Mesenchymal stem cell (in vitro differentiated cells and primary cell): ENCODE measurements around the gene UNC80.

Source experiments
- DNase-seq: peaks from one replicate; pipeline ENCODE4 v3.0.0-alpha.2; 2013
- H2AFZ ChIP-seq: one replicate; pipeline ENCODE4 v1.6.1; 2013; ENCODE audit warnings: low read depth, mild to moderate bottlenecking, control low read depth, inconsistent platforms, low read length, moderate library complexity
- H2AK5ac ChIP-seq: 2 replicates; pipeline ENCODE4 v1.6.1; 2013; ENCODE audit warnings: low read length, moderate library complexity, mild to moderate bottlenecking, inconsistent platforms; ENCODE audit not compliant: severe bottlenecking
- H2BK120ac ChIP-seq: one replicate; pipeline ENCODE4 v1.6.1; 2013; ENCODE audit warnings: low read depth, mild to moderate bottlenecking, inconsistent platforms, low read length, moderate library complexity
- H2BK12ac ChIP-seq, 2 experiments: one replicate each; pipeline ENCODE4 v1.6.1; 2013; ENCODE audit warnings: inconsistent platforms in 2 of 2, low read length in 2 of 2, mild to moderate bottlenecking in 2 of 2, moderate library complexity in 2 of 2, control low read depth in 1 of 2
- H2BK15ac ChIP-seq: one replicate; pipeline ENCODE4 v1.6.1; 2013; ENCODE audit warnings: mild to moderate bottlenecking, low read depth, inconsistent platforms; ENCODE audit not compliant: poor library complexity, severe bottlenecking
- H2BK5ac ChIP-seq: 2 replicates; pipeline ENCODE4 v1.6.1; 2013; ENCODE audit warnings: low read depth, mild to moderate bottlenecking, low read length, control low read depth, inconsistent platforms; ENCODE audit not compliant: poor library complexity, severe bottlenecking
- H3K14ac ChIP-seq, 2 experiments: one replicate each; pipeline ENCODE4 v1.6.1; 2013; ENCODE audit warnings: inconsistent platforms in 2 of 2, low read length in 2 of 2, control low read depth in 1 of 2, mild to moderate bottlenecking in 1 of 2, moderate library complexity in 1 of 2
- H3K18ac ChIP-seq, 2 experiments: one replicate each; pipeline ENCODE4 v1.6.1; 2013; ENCODE audit warnings: inconsistent platforms in 2 of 2, low read length in 2 of 2, control low read depth in 1 of 2, low read depth in 1 of 2, mild to moderate bottlenecking in 1 of 2
- H3K23ac ChIP-seq, 2 experiments: one replicate each; pipeline ENCODE4 v1.6.1; 2013; ENCODE audit warnings: inconsistent platforms in 2 of 2, low read length in 2 of 2, mild to moderate bottlenecking in 2 of 2, moderate library complexity in 2 of 2, control low read depth in 1 of 2
- H3K27ac ChIP-seq: 2 replicates; pipeline ENCODE4 v1.5.1; 2013; ENCODE audit warnings: mild to moderate bottlenecking, moderate library complexity, low read length, control low read depth, inconsistent platforms; ENCODE audit not compliant: poor library complexity, severe bottlenecking
- H3K27me3 ChIP-seq, 2 experiments: 2 replicates each; pipeline versions ENCODE4 v1.6.1 to v1.7.0; 2013; ENCODE audit warnings: low read length in 2 of 2, mild to moderate bottlenecking in 2 of 2, moderate library complexity in 2 of 2, control low read depth in 1 of 2, inconsistent platforms in 1 of 2; ENCODE audit not compliant: control insufficient read depth in 1 of 2, insufficient read depth in 1 of 2
- H3K36me3 ChIP-seq, 2 experiments: 2 replicates each; pipeline versions ENCODE4 v1.6.1 to v1.7.0; 2013; ENCODE audit warnings: low read length in 2 of 2, control low read depth in 1 of 2, inconsistent platforms in 1 of 2, low read depth in 1 of 2, mild to moderate bottlenecking in 1 of 2; ENCODE audit not compliant: insufficient read depth in 2 of 2, control insufficient read depth in 1 of 2
- H3K4ac ChIP-seq, 2 experiments: one replicate each; pipeline ENCODE4 v1.6.1; 2013; ENCODE audit warnings: inconsistent platforms in 2 of 2, low read length in 2 of 2, mild to moderate bottlenecking in 2 of 2, moderate library complexity in 2 of 2, control low read depth in 1 of 2, low read depth in 1 of 2
- H3K4me1 ChIP-seq: 2 replicates; pipeline ENCODE4 v1.6.1; 2013; ENCODE audit warnings: low read depth, low read length, control low read depth; ENCODE audit not compliant: control insufficient read depth, insufficient read depth
- H3K4me2 ChIP-seq: 2 replicates; pipeline ENCODE4 v1.6.1; 2013; ENCODE audit warnings: low read length, mild to moderate bottlenecking, inconsistent platforms; ENCODE audit not compliant: poor library complexity, severe bottlenecking
- H3K4me3 ChIP-seq, 2 experiments: 2 replicates each; pipeline versions ENCODE4 v1.5.1 to v1.7.0; 2013; ENCODE audit warnings: low read length in 2 of 2, mild to moderate bottlenecking in 2 of 2, control low read depth in 1 of 2, low read depth in 1 of 2; ENCODE audit not compliant: insufficient read depth in 1 of 2
- H3K79me1 ChIP-seq: replicated peaks from 2 replicates; pipeline ENCODE4 v1.6.1; 2013; ENCODE audit warnings: mild to moderate bottlenecking, control low read depth, low read length, inconsistent platforms; ENCODE audit not compliant: poor library complexity, severe bottlenecking
- H3K9ac ChIP-seq: 2 replicates; pipeline ENCODE4 v1.7.0; 2013; ENCODE audit warnings: mild to moderate bottlenecking, low read length, moderate library complexity
- H3K9me3 ChIP-seq: 2 replicates; pipeline ENCODE4 v1.7.0; 2013; ENCODE audit warnings: mild to moderate bottlenecking, low read length; ENCODE audit not compliant: control insufficient read depth
- H4K8ac ChIP-seq: one replicate; pipeline ENCODE4 v1.6.1; 2013; ENCODE audit warnings: inconsistent platforms, mild to moderate bottlenecking, low read length, moderate library complexity
- H4K91ac ChIP-seq: one replicate; pipeline ENCODE4 v1.6.1; 2013; ENCODE audit warnings: mild to moderate bottlenecking, low read length, inconsistent platforms
- WGBS: methylation state at CpG from one replicate; pipeline ENCODE4 v1.1.7; 2013; ENCODE audit warnings: mixed read lengths; 5-methylcytosine and 5-hydroxymethylcytosine counted together

The UNC80 gene

DNA sequence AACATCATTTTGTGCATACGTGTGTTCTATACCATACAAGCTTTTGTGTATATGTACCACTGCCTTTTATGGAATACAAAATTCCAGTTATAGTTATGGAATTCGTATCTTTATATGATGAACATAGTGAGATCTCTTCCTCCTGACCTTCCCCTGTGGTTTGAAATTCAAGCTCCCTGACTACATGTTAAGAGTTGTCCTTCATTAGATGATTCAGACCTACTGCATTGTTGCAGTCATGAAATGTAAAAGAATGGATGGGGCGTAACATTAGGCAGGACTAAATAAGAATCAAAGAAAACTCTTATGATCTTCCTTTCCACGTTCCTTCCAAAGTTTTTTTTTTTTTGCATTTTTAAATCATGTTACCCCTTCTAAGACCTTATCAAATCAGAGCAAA, 107.1 kb downstream of the UNC80 start:
- no peaks in the 10 kb centered on the region for H3K79me1 ChIP-seq
- H2AFZ ChIP-seq: no peak overlapping the region
- no peak overlapping the region for H3K18ac ChIP-seq
- no peaks in the 10 kb centered on the region for H3K4me1 ChIP-seq
- H3K23ac ChIP-seq: no peak overlapping the region
- H3K9ac ChIP-seq: no peak overlapping the region
- no peak overlapping the region for H3K14ac ChIP-seq
- no peak overlapping the region for H2BK12ac ChIP-seq
- H4K91ac ChIP-seq: no peak overlapping the region
- no peak for DNase-seq
- no peaks in the 10 kb centered on the region for H3K9me3 ChIP-seq
- H3K4ac ChIP-seq: no peak overlapping the region
- no peak overlapping the region for H3K4me3 ChIP-seq
- H3K27me3 ChIP-seq: no peaks in the 10 kb centered on the region
- no peak overlapping the region for H2BK120ac ChIP-seq
- H3K4me2 ChIP-seq: no peak overlapping the region
- H2BK15ac ChIP-seq: no peak overlapping the region
- no peak overlapping the region for H4K8ac ChIP-seq
- H3K27ac ChIP-seq: no peak overlapping the region
- H3K36me3 ChIP-seq: no peaks in the 10 kb centered on the region
- H2AK5ac ChIP-seq: no peak overlapping the region
- 86% methylated on average over 2 of the region's 4 CpGs for WGBS
- H2BK5ac ChIP-seq: no peak overlapping the region

DNA sequence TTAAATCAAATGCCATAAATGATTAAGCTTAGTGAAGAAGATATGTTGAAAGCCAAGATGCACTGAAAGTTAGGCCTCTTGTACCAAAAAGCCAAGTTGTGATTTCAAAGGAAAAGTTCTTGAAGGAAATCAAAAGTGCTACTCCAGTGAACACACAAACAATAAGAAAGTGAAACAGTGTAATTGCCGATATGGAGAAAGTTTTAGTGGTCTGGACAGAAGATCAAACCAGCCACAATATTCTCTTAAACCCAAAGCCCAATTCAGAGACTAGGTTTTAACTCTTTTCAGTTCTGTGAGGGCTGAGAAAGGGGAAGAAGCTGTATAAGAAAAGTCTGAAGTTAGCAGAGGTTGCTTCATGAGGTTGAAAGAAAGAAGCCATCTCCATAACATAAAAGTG, 129.0 kb downstream of the UNC80 start:
- no peak for DNase-seq
- Histone ChIP-seq H2AFZ (no peak overlapping the region), H3K4me3 (no peak overlapping the region), H3K18ac (no peak overlapping the region), H2AK5ac (no peak overlapping the region), H3K4me2 (no peak overlapping the region), H3K9me3 (no peaks in the 10 kb centered on the region), H2BK15ac (no peak overlapping the region), H2BK120ac (no peak overlapping the region), H2BK5ac (no peak overlapping the region), H3K79me1 (no peaks in the 10 kb centered on the region), H2BK12ac (no peak overlapping the region), H3K36me3 (no peaks in the 10 kb centered on the region), H3K4ac (no peak overlapping the region), H4K91ac (no peak overlapping the region), H3K27ac (no peak overlapping the region), H3K4me1 (no peaks in the 10 kb centered on the region), H3K9ac (no peak overlapping the region), H4K8ac (no peak overlapping the region), H3K14ac (no peak overlapping the region), H3K23ac (no peak overlapping the region), H3K27me3 (no peaks in the 10 kb centered on the region)
- no CpG with 5 or more reads among the region's 1 CpG for WGBS

DNA sequence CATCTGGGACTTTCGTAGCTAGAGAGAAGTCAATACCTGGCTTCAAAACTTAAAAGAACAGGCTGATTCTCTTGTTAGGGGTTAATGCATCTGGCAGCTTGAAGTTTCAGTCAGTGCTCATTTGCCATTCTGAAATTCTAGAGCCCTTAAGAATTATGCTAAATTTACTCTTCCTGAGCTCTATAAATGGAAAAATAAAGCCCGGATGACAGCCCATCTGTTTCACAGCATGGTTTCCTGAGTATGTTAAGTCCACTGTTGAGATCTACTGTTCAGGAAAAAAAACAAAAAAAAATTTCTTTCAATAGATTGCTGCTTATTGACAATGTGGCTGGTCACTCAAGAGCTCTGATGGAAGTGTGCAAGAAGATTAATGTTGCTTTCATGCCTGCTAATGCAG, 129.5 kb downstream of the UNC80 start:
- WGBS: 85% methylated on average over 1 of the region's 2 CpGs
- no peak overlapping the region for H2BK15ac ChIP-seq
- no peak overlapping the region for H3K14ac ChIP-seq
- no peak overlapping the region for H4K8ac ChIP-seq
- H3K9ac ChIP-seq: no peak overlapping the region
- no peak overlapping the region for H2AFZ ChIP-seq
- DNase-seq: no peak
- H3K27me3 ChIP-seq: no peaks in the 10 kb centered on the region
- H2AK5ac ChIP-seq: no peak overlapping the region
- H2BK12ac ChIP-seq: no peak overlapping the region
- H3K18ac ChIP-seq: no peak overlapping the region
- H2BK5ac ChIP-seq: no peak overlapping the region
- H3K79me1 ChIP-seq: no peaks in the 10 kb centered on the region
- H3K36me3 ChIP-seq: no peaks in the 10 kb centered on the region
- no peak overlapping the region for H3K4ac ChIP-seq
- no peak overlapping the region for H2BK120ac ChIP-seq
- no peaks in the 10 kb centered on the region for H3K4me1 ChIP-seq
- H3K4me2 ChIP-seq: no peak overlapping the region
- H3K4me3 ChIP-seq: no peak overlapping the region
- H4K91ac ChIP-seq: no peak overlapping the region
- H3K27ac ChIP-seq: no peak overlapping the region
- H3K9me3 ChIP-seq: no peaks in the 10 kb centered on the region
- H3K23ac ChIP-seq: no peak overlapping the region

DNA sequence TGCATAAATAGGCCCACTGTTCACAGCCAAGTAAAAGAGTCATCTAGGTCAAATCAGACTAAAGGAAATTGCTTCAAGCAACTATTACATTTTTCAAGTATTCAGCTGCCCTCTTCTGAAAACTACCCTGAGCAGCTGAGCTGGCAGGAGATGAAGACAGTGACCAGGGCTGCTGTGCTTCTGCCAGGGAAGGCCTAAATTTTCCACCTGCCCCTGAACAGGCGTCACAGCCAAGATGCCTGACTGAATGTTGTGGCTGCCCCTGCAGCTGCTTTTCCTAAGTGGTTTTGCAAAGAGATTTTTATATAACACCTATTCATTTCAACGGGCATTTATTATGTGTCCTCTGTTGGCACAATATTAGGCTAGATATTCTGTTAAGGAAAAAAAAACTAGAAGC, 134.1 kb downstream of the UNC80 start:
- H3K4me1 ChIP-seq: no peaks in the 10 kb centered on the region
- H3K4me3 ChIP-seq: no peak overlapping the region
- H3K27ac ChIP-seq: no peak overlapping the region
- H2BK12ac ChIP-seq: no peak overlapping the region
- H3K23ac ChIP-seq: no peak overlapping the region
- H3K27me3 ChIP-seq: no peaks in the 10 kb centered on the region
- WGBS: 67% methylated on average over 1 of the region's 2 CpGs
- no peaks in the 10 kb centered on the region for H3K79me1 ChIP-seq
- H3K9ac ChIP-seq: no peak overlapping the region
- H4K91ac ChIP-seq: no peak overlapping the region
- no peaks in the 10 kb centered on the region for H3K36me3 ChIP-seq
- no peak overlapping the region for H3K18ac ChIP-seq
- H2BK120ac ChIP-seq: no peak overlapping the region
- no peak overlapping the region for H3K4ac ChIP-seq
- no peak overlapping the region for H4K8ac ChIP-seq
- no peak for DNase-seq
- H3K9me3 ChIP-seq: no peaks in the 10 kb centered on the region
- H2BK5ac ChIP-seq: no peak overlapping the region
- no peak overlapping the region for H2AFZ ChIP-seq
- no peak overlapping the region for H2BK15ac ChIP-seq
- H2AK5ac ChIP-seq: no peak overlapping the region
- H3K14ac ChIP-seq: no peak overlapping the region
- H3K4me2 ChIP-seq: no peak overlapping the region
